GM18867 (cell line): ENCODE data around the gene GALNT11.
"Not testable (repeated sequence)": the region's sequence is repeated elsewhere in the genome, so short reads cannot be mapped to it uniquely, and the experiment has no call there.

ENCODE experiments used
- ATAC-seq: cut with Tn5 transposase; IDR thresholded peaks from one replicate; pipeline ENCODE4 v1.9.1; 2021; ENCODE audit warnings: mild to moderate bottlenecking, moderate library complexity; ENCODE audit not compliant: unreplicated experiment

Gene GALNT11

DNA sequence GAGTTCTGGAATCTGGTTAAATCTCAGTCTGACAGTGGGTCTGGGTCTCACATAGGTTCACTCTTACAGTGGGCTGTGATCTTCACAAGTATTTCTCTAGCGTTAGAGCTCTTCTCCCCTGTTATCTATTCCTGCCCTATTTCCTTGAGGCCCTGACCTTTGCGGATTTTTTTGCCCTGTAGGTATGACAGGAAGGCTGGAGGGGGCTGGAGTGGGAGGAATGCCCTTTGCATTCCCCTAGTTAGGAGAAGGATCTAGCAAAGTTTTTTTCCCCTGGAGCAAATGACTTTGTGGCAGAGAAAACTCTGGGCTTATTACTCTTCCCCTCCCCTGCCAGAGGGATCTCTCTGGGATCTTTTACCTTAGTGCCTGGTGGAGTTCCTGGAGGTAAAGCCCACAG is 49.2 kb downstream of the GALNT11 start:
- ATAC-seq: no peak

DNA sequence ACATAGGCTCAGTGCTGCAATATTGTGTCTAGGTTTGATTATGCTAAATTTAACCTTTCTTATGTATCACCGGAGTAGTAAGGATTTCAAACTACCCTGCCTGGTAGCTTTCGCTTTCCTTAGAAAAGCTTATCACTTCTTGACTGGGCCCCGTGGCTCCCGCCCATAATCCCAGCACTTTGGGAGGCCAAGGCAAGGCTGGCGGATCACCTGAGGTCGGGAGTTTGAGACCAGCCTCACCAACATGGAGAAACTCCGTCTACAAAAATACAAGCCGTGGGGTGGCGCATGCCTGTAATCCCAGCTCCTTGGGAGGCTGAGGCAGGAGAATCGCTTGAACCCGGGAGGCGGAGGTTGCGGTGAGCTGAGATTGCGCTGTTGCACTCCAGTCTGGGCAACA is 49.9 kb downstream of the GALNT11 start:
- not testable (repeated sequence) for ATAC-seq

DNA sequence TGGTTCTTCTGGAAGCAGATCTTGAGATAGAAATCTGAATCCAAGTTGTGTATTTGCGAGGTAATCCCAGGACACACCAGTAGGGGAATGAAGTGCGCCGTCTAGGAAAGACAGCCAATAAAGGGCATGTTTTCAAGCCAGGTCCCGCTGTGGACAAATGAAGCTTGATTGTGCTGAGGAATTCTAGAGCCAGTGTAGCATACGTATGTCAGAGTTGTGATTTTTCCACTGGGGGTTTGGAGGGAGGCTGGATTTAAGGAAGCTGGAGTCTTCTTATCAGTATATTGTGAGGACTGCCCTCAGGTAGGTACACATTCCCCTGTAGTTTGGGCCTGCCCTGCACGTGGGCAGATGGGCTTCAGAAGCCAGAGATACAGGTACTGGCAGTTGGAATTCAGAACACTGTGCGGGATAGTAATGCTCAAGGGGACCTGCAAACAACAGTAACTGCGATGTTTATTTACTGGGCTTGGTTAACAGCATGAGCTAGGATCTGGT is 50.9 kb downstream of the GALNT11 start:
- no peak for ATAC-seq

DNA sequence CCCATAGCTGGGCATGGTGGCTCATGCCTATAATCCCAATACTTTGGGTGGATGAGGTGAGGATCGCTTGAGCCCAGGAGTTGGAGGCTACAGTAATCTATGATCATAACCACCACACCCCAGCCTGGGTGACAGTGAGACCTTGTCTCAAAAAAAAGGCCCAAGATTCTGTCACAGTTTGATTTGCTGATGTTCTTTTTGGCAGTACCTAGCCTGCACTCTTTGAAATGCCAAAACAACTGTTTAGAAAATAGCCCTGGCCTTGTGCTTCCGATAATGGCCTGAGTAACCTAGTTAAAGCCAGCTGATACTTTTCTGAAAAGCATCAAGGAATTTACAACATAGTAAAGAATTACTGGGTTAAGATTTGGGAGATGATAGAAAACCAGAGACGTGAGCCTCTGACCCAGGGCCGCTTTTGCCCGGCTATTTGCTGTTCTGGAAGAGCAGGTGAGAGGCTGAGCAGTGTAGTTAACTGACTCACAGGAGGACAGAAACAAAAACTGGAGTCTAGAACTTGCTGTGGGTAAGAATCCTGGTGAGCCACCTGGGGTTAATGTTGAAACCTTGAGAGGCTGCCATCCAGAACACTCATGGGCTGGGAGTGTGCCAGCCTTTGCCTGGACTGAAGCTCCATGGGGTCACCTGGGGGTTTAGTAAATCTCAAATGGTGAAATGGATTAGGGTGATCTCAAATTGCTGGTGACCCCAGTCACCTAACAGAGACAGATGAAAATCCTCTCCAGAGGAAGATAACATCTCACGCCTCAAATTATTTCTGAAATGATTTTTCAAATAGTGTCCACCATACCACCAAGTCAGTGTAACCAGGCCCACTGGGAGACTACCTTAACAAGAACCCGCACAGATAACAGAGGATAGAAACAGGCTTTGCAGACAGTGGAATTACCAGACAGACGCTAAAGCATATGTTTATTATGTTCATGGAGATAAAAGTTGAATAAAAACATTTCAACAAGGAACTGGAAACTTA is 51.8 kb downstream of the GALNT11 start:
- ATAC-seq: no peak

DNA sequence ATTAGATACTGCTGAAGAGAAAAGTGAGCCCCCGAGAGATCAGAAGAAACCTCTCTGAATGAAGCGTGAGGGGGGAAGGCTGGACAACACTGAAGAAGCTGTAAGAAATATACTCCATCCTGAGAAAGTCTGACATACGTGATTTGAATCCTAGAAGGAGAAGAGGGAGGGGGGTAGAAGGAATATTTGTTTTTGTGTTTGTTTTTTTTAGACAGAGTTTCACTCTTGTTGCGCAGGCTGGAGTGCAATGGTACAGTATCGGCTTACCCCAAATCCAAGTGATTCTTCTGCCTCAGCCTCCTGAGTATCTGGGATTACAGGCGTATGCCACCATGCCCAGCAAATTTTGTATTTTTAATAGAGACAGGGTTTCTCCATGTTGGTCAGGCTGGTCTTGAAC is 52.6 kb downstream of the GALNT11 start:
- no peak for ATAC-seq

DNA sequence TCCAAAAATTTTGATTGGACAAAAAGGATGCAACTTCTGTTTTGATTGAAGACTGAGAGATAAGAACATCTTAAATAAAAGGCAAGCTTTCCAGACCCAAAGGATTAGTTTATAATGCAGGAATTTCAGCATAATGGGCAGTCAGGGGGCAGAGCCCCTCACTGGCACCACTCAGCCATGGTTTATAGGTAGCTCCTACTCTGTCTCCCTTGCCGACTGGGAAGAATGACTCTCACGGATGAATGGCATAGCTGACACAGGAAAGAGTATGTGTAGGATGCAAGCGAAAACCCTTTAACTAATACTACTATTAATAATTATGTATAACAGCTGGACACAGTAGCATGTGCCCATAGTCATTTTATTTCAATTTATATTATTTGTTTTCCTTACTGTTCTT is 53.3 kb downstream of the GALNT11 start:
- ATAC-seq: no peak

DNA sequence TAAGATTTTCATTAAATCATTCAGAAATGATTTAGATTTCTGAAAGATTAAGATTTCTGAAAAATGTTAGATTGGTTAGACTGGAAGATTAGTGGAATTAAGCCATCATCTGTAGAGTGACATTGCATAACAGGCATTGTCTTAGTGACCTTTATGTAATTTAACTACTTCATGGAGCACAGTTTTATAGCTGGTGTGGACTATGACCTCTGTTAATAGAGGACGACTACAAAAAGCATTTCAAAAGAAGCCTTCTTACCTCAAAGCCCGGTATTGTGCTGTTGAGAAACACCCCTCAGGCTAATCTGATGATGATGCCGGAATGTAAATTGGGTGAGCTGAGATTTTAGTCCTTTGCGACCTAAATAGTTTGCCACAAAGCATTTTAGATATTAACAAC is 55.6 kb downstream of the GALNT11 start:
- ATAC-seq: no peak

DNA sequence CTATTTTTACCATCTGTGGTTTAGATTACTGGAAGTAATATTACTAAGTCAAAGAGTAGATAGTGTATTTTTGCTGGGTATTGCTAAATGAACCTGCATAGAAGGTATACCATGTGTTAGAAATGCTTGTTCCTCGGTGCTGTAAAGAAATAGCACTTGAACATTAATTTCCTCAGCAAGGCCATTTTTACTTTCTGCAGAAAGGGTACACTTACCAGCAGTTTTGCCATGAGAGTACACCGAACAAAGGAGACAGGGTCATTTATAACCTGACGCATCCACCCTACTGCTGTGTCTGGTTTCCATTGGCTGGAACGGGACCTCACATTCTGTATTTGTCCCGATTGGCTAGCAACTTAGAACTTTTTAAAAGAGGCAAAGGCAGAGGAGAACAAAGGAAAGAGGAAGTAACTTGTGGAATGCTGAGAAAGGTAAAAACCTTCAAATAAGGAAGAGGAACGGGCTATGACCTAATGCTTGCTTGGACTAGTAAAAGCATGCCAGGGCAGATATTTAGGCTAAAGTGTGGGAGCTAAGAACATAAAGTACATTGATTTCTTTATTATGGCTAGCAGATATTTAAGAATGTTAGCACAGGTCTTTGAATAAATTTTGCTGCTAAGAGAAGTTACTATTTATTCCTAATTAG is 56.7 kb downstream of the GALNT11 start:
- not testable (repeated sequence) for ATAC-seq

DNA sequence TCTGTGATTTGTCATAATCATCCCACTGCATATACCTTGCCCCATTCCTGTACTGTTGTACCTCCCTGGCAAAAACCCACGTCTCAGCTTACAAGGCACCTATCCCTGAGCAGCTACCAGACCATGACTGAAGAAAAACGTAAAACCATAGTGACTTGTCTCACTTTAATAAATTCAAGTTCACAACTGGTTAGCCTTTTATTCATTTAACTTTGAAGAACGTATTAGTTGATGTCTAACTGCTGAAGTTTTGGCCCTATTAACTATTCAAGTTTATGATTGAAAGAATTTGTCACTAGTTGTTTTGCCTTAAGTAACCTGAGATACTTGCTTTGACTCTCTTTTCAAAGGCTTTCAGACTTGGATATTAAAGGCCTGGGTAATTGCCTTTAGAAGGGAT is 59.7 kb downstream of the GALNT11 start:
- ATAC-seq: no peak

DNA sequence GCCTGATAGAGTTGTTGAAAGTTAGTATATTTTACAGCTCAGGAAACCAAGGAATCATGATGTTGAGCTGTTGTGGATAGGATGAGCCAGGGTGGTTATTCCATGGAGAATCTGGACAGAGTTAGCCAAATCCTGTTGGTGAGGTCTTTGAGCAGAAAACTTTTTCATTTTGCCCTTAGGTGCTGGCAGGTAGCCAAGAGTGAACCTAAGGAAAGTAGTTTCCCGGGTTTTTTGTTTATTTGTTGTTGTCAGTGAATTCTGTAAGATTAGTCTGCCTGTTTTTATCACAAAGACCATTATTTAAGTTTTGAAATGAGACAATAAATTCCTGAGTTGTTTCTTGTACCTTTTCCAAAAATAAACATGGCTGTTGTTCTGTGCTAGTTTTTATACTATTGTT is 61.0 kb downstream of the GALNT11 start:
- no peak for ATAC-seq

DNA sequence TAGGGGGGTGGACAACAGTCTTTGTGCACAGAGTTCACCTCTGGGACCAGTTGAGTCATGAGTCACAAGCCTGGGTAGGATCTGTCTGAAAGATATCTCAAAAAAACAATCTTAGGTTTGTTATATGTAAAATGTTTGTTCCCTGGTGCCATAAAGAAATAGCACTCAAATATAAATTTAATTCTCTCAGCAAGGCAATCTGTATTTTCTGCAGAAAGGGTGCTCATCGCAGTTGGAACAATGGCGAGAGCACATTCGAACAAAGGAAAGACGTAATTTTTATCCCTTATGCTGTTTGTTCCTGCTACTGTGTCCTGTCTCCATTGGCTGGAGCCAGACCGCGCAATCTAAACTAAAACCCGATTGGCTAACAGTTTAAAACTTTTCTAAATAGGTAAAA is 63.7 kb downstream of the GALNT11 start:
- ATAC-seq: no peak

DNA sequence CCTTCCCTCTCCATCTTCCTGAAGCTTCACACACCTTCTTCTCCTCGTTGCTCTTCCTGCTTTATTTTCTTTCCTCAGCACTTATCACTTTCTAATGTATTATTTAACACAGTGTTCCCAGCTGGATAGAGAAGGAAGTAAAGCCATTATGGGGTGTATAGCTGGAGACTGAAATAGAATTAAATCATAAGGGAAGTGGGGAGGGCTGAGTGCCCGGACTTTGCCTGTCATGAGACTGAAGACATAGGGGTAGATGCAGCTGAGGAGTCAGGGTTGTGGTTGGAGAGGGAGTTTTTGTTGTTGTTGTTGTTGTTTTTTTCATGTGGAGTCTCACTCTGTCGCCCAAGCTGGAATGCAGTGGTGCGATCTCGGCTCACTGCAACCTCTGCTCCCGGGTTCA is 65.3 kb downstream of the GALNT11 start:
- ATAC-seq: no peak

DNA sequence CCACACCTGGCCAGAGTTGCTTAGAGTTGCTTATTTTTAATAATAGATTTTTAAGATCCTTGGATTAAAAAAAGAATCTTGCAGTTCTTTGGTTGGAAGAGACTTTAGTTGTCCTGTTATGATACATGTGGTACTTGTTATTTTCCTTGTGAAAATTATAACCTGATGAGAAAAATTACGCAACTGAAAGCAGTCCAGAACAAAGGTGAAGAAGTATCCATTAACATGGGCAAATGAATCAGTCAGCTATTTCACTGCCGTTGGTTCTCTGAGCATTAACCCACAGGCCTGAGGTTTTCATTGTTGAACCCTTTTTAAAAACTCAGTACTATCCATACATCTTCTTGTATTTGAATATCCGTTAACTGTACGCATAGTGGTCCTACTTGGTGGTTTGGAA is 68.2 kb downstream of the GALNT11 start:
- ATAC-seq: no peak

DNA sequence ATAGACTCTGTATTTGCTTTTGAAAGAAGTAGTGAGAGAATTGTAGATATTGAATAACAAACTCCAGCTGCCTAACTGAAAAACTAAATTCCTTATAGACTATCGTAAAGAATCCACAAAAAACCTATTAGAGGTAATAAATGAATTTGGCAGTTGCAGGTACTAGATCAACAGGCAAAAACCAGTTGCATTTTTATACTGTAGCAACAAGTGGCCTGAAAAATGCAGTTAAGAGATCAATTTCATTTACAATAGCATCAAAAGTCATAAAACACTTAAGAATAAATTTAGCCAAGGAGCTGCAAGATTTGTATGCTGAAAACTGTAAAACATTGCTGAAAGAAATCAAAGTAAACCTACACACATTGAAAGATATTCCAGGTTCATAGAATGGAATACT is 70.3 kb downstream of the GALNT11 start:
- no peak for ATAC-seq

DNA sequence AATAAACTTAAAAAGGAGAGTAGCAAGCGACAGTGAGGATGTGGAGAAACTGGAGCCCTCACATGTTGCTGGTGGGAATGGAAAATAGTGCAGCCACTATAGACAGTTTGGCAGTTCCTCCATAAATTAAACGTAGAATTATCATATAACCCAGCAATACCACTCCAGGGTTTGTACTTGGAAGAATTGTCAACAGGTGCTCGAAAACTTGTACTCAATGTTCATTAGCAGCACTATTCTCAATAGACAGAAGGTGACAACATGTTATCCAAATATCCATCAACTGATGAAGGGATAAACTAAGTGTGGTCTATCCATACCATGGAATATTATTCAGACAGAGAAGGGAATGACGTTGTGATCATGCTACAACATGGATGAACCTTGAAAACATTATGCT is 71.9 kb downstream of the GALNT11 start:
- ATAC-seq: no peak

DNA sequence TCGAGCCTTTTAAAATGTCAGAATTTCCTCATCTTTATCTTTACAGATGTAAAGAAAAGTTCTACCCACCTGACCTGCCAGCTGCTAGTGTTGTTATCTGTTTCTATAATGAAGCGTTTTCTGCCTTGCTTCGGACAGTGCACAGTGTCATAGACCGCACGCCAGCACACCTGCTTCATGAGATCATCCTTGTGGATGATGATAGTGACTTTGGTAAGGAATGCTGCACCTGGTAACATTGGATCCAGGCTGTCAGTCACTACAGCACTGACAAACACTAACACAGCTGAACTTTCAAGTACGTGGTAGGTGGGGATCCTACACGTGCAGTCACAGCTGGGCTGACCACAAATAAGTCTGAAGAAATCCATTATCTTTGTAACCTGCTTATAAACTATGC is 77.6 kb downstream of the GALNT11 start:
- no peak for ATAC-seq

DNA sequence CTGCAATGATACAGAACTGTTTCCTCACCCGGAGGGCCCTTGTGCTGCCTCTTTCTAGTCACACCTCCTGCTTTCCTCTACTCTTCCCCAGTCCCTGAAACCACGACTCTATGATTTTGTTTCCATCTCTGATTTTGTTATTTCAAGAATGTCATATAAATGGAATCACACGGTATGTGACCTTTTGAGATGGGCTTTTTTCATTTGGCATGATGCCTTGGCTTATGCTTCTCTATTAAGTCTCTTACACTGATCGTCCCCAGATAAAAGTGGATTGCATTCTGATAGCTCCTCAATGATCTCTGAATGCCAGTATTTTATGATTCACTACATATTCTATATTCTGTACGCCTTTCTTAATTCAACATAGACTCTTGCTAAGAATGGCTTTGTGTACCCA is 78.2 kb downstream of the GALNT11 start:
- no peak for ATAC-seq

DNA sequence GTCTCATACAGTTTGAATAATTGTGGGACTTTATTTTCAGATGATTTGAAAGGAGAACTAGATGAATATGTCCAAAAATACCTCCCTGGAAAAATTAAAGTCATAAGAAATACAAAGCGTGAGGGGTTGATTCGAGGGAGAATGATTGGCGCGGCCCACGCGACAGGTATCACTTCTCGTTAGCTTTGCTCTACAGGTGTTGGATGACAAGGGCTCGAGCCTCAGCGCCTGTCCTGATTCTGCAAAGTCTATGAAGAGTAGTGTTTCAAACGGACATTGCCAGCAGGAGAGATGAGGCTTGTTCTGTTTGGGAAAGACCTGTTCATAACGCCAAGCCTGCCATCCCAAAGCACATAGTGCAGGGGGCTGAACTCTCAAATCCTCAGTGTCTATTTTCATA is 79.7 kb downstream of the GALNT11 start:
- no peak for ATAC-seq

DNA sequence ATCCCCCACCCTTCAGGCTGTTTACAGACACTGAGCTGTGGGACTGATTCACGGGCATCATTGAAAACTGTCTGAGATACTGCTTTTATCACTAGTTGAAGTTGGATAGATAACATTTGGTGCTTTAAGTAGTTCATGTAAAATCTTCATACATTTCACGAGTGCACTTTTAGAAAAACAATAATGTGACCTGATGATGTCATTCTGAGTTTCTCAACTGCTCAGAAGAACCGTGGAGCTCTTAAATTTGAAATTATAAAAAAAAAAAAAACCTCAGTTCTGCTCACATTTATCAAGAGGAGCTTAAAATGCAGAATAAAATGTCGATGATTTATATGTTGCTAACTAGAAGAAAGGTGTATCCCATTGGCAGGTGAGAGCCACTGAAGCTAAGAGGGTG is 81.5 kb downstream of the GALNT11 start:
- ATAC-seq: no peak

DNA sequence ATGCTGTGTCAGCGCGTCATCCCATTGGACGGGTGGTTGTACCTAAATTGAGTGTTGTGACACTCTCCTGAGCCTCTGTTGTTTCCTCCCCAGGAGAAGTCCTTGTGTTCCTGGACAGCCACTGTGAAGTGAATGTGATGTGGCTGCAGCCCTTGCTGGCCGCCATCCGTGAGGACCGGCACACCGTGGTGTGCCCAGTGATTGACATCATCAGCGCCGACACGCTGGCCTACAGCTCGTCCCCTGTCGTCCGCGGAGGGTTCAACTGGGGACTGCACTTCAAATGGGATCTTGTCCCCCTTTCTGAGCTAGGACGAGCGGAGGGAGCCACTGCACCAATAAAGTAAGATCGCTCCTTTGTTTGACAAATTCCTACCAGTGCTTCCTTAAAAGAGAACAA is 82.5 kb downstream of the GALNT11 start:
- no peak for ATAC-seq

DNA sequence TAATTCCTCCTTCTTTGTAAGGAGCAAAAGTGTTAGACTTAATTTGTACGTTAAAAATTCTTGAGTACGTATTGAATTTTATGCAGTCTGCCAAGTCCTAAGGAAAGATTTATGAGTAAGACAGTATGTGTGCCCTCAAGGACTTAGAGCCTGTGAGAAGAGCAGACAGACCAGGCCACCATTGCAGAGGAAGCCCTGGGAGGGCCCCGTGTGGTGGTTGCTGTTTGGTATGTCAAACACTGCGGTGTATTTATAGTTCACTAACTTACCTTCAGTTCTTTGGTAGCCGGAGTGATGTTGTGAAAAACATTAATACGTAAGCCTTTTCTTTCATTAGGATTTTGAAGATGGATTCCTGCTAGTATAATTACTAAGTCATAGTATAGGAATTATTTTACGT is 82.9 kb downstream of the GALNT11 start:
- no peak for ATAC-seq

DNA sequence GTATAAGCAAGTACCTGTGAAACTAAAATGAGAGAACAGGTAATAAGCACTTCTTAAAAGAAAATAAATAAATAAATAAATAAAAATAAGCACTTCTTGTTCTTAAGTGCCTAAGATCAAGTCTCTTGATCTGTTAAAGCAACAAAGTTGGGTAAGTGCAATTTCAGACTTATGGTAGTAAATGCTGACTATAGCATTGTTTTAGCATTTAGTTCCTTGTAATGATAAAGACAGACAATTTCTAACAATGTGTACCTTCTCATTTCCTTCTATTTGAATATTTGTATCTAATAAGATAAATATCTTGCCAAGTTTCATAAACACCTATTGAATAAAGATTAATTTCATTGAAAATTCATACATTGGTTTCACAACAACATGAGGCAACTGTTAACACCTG is 87.4 kb downstream of the GALNT11 start:
- no peak for ATAC-seq
